NCI-H2196 treated with DMSO at 0.1 percent for 48 hours (cell line): ENCODE results near the gene CDC25C.
"Not testable (repeated sequence)": the region's sequence is repeated elsewhere in the genome, so short reads cannot be mapped to it uniquely, and the experiment has no call there.

Experiments
- DNase-seq: peaks from one replicate; lab custom pipeline; 2025; ENCODE audit not compliant: unreplicated experiment; lab: John Stamatoyannopoulos, UW

The CDC25C gene

DNA sequence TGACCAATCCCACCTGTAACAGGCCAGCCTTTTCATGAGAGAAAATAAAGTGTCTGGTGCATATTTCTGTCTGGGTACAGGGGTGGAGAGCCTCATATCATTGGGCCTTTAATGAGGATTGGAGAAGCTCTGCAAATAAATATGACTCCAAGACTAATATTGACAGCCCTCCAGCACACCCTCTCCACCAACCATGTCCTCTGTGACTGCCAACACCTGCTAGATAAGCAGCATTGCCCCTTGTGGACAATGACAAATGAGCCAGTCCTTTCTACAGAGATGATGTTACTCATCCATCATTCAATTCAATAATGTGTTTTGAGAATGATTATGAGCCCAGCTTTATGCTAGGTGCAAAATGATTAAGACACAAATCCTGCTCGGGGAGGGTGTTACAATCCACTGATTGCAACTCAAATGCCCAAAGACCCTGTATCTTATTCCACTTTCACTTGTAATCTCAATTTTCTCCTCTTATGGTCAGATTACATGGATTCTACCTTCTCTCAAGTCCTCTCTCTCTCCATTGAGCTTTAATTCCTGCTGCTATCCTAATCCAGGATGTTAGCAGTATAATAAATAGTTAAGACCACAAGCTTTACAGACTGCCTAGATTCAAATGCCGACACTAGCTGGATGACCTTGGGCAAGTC is 55.1 kb downstream of the CDC25C start:
- DNase-seq: peak; percentile 70

- DNase-seq: no peak
These were observed 55.7 kb downstream of the CDC25C start for GRCh38 chr5:138275895-138276294.

- DNase-seq: no peak
These were observed 56.2 kb downstream of the CDC25C start for GRCh38 chr5:138275379-138275782.

- no peak for DNase-seq
These were observed 57.3 kb downstream of the CDC25C start, which contains the start of gene GFRA3 for GRCh38 chr5:138274189-138274853. Gene GFRA3, minus strand, starts transcription at chr5:138274621. Its CDS starts 197 bp downstream, at chr5:138274424.

DNA sequence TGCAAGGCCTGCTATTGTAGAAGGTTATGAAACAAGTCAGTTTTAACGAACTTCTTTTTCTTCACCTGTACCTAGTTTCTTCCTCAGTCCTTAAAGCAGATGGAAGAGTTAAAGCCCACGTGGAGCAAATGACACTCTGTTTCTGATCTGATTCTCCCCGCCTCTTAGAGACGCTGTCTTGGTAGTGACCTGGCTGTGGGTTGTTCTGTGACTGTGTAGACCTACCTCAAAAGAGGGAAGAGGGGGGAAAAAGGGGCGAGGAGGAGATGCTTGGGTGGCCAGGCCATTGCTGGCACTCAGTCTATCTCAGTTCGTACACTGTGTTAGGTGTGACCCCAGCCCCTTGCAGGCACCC is 57.8 kb downstream of the CDC25C start:
- no peak for DNase-seq

GRCh38 chr5:138272681-138273080 is 58.9 kb downstream of the CDC25C start:
- no peak for DNase-seq

DNA sequence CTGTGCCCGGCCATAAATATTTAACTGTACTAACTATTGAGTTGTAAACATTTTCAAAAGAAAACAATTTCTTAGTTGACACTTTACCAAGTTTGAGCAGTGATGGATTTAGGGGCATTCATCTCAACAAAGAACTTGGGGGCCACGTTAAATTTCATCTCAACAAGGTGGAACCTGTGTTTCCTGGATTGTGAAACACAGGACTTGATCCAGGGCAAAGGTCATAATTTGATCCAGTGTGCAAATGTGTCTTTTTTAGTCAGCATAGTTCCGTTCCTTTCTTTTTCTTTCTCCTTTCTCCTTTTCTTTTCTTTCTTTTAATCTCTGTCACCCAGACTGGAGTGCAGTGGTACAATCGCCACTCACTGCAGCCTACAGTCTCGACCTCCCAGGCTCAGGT is 60.3 kb downstream of the CDC25C start:
- DNase-seq: no peak

GRCh38 chr5:138264183-138264582 is 67.4 kb downstream of the CDC25C start:
- no peak for DNase-seq

- DNase-seq: no peak
These were observed 68.0 kb downstream of the CDC25C start for GRCh38 chr5:138263581-138263980.

DNA sequence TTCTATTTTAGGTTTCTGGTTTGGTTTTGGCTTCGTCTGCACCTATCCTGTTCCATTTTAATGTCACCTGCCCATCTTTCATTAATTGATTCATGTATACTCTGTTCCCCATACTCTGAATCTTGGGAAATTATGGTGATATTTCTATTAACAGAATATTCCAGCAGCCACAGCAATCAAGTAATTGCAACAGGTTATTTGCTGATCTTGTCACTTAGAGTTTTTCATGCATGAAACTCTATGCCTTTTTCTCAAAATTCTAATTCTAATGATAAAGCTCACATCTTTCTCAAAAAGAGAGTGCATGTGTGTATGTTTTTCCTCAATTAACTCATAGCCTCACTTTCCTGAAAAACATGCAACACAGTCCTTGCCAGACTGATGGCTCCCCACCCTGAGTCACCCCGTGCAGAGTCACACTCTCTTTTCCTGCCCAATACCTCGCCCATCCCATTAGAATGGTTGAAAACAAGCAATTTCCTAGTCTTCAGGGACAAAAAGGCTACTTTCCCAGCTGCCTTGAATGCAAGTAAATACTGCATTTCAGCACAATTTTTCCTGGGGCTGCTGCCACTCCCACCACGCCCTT is 72.8 kb downstream of the CDC25C start:
- DNase-seq: no peak

GRCh38 chr5:138257583-138257982 is 74.0 kb downstream of the CDC25C start:
- DNase-seq: no peak

DNA sequence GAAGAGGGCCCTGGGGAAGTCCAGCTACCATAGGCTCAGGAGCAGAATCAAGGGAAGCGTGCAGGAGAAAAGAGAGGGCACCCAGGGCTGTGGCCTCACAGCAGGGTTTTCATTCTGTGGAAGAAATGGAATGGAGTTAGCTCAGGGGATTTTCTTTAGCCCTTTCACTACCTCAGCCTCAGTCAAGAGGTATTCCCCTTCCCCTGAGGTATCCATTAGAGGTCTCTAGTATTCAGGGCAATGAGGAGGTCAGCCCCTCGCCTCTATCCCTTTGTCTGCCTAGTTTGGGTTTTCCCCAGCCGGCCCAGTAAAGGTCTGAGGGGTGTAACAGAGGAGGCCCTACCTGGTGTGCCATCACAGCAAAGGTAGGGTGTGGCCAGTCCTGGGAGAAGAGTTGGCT is 78.7 kb downstream of the CDC25C start:
- DNase-seq: no peak

GRCh38 chr5:138247800-138248199 is 83.8 kb downstream of the CDC25C start:
- DNase-seq: not testable (repeated sequence)

- DNase-seq: no peak
These were observed 84.8 kb downstream of the CDC25C start for GRCh38 chr5:138246822-138247221.

GRCh38 chr5:138246334-138246733 is 85.3 kb downstream of the CDC25C start:
- no peak for DNase-seq

DNA sequence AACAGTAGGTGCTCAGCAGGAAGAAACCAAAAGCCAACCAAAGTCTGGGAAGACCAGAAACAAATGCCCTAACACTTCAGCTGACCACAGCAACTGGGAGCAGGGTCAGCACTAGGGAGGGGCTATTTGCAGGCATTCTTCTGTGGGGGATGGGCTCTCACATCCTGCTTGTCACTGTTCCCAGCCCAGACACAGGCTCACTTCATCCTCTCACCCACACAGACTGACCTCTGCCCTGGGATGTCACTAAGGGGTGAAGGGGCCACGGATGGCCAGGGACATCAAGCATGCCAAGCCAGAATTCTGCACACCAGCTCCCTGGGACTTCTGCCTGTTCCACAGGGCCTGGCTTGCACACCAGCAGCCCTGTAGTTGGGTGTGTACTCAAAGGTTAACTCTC is 85.9 kb downstream of the CDC25C start:
- DNase-seq: no peak

DNA sequence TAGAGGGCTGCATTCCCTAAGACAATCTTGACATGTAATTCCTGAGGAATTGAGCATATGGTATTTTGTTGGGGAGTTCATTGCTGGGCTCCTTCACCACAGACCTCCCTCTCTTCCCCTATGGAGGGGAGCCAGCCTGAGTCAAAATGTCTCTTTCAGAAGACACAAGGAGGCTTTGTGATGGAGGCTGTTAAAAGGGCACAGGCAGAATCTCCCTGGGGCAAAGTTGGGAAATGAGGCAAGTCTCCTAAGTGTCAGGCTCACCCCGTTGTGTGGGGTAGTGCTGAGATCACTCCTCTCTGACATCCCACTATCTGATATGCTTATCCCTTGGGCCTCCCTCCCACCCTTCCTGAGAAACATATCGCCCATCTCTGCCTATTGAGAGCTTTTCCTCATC is 87.8 kb downstream of the CDC25C start:
- DNase-seq: no peak

GRCh38 chr5:138241688-138242571 is 89.7 kb downstream of the CDC25C start:
- DNase-seq: no peak

GRCh38 chr5:138240650-138241385 is 90.8 kb downstream of the CDC25C start:
- DNase-seq: no peak

DNA sequence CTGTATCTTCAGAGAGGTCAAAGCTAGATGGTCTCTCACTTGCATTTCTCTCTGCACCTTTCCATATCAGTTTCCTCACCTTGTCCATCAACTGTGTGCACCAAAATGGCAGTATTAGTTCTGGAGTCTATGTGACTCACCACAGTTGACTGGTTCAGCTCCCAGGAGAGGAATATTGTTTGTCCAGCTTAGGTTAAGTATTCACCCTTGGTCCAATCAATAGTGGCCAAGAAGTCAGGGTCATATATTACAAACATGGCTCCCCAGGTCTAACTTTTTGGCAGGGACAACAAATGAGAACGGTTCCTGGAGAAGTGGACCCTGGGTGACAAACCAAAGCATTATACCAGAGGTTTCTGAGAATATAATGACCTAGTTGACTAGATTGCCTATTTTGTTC is 93.6 kb downstream of the CDC25C start:
- no peak for DNase-seq
